ENCODE results near the gene LRRC7. TPM values are rescaled to one million over a fixed set of nuclear protein-coding genes. Genes with fewer than 3 reads are reported as not detected.

The LRRC7 gene
- total and polyA plus RNA-seq, 2 experiments from 2014 or later: 1.2 TPM; not detected in 1

- TF ChIP-seq EZH2phosphoT487 (IDR thresholded peaks at IDR 0.05; ENCODE audit: unreplicated experiment) (no peak), ZNF114 (CRISPR knock-in tag; IDR thresholded peaks at IDR 0.05) (no peak), POLR2AphosphoS5 (IDR thresholded peaks at IDR 0.05; ENCODE audit: low read depth) (no peak), NANOG (IDR thresholded peaks at IDR 0.05; ENCODE audit: borderline replicate concordance) (no peak), CREB1 (CRISPR knock-in tag; IDR thresholded peaks at IDR 0.05; ENCODE audit: low read depth) (no peak), STAT1 (IDR thresholded peaks at IDR 0.05; ENCODE audit: unreplicated experiment) (no peak), EZH2 (IDR thresholded peaks at IDR 0.05; ENCODE audit: low read depth, unreplicated experiment) (no peak), ZNF462 (CRISPR knock-in tag; IDR thresholded peaks at IDR 0.05) (no peak), JUNB (IDR thresholded peaks at IDR 0.05; ENCODE audit: unreplicated experiment) (no peak), ETS1 (IDR thresholded peaks at IDR 0.05) (no peak), CTCF (conservative IDR thresholded peaks at IDR 0.05; ENCODE audit: low read depth in 2 of 2) (no peak), ZNF331 (CRISPR knock-in tag; IDR thresholded peaks at IDR 0.05; ENCODE audit: low read depth) (no peak), REST (IDR thresholded peaks at IDR 0.05; ENCODE audit: unreplicated experiment) (no peak)
- Mint-ChIP-seq H3K4me1 (no peaks in the 10 kb centered on the region), H3K4me3 (no peak overlapping the region)
Measured at GRCh38 chr1:69766431-69767180, 198.9 kb downstream of the LRRC7 start.

More at GRCh38 chr1:69766431-69767180, 198.9 kb downstream of the LRRC7 start:
- Mint-ChIP-seq H3K36me3 (ENCODE audit: low read depth) (no peaks in the 10 kb centered on the region), H3K27me3 (ENCODE audit: insufficient read depth, low read depth, poor library complexity) (peaks cover 2% of the 10 kb centered on the region), H3K27ac (no peak overlapping the region), H3K9me3 (no peaks in the 10 kb centered on the region)
- Histone ChIP-seq H3K27me3 (ENCODE audit: insufficient read depth) (no peaks in the 10 kb centered on the region), H3K9me2 (ENCODE audit: insufficient read depth) (no peaks in the 10 kb centered on the region), H4K20me1 (replicated peaks; ENCODE audit: insufficient read depth) (no peaks in the 10 kb centered on the region), H3K4me3 (no peak overlapping the region), H3F3A (replicated peaks; ENCODE audit: low read depth) (no peaks in the 10 kb centered on the region), H3K79me2 (replicated peaks; ENCODE audit: insufficient read depth) (no peaks in the 10 kb centered on the region), H3K4me2 (no peak overlapping the region), H2AFZ (no peak overlapping the region), H3K27ac (ENCODE audit: low read depth) (no peak overlapping the region), H3K36me3 (ENCODE audit: insufficient read depth) (no peaks in the 10 kb centered on the region), H3K4me1 (ENCODE audit: insufficient read depth) (no peaks in the 10 kb centered on the region)
- ATAC-seq (no peak), DNase-seq (ENCODE audit: low spot score) (no peak)
